HG03457 (cell line): ENCODE results near the gene ZEB2.

Experiments used
- ATAC-seq: cut with Tn5 transposase; IDR thresholded peaks from one replicate; pipeline ENCODE4 v1.9.1; 2021; ENCODE audit warnings: moderate number of reproducible peaks; ENCODE audit not compliant: unreplicated experiment

Gene ZEB2

GRCh38 chr2:144519934-144520731 lies at the start of gene ZEB2:
Gene ZEB2, minus strand, starts transcription at chr2:144520119. Its CDS starts 2,769 bp downstream, at chr2:144517350.
- ATAC-seq: no peak

GRCh38 chr2:144567745-144568144 lies 47.8 kb upstream of the ZEB2 start:
- no peak for ATAC-seq

- ATAC-seq: no peak
These were observed 46.5 kb upstream of the ZEB2 start for GRCh38 chr2:144566448-144566847.

- ATAC-seq: no peak
These were observed 40.3 kb upstream of the ZEB2 start for GRCh38 chr2:144560251-144560650.

GRCh38 chr2:144559681-144560080 lies 39.8 kb upstream of the ZEB2 start:
- ATAC-seq: no peak

- ATAC-seq: no peak
These were observed 39.3 kb upstream of the ZEB2 start for GRCh38 chr2:144559242-144559641.

- ATAC-seq: no peak
These were observed 34.7 kb upstream of the ZEB2 start for GRCh38 chr2:144554492-144555210.

- no peak for ATAC-seq
These were observed 33.5 kb upstream of the ZEB2 start for GRCh38 chr2:144553379-144553778.

- ATAC-seq: no peak
These were observed 32.9 kb upstream of the ZEB2 start for GRCh38 chr2:144552821-144553220.

GRCh38 chr2:144550911-144551310 lies 31.0 kb upstream of the ZEB2 start:
- no peak for ATAC-seq

- ATAC-seq: no peak
These were observed 30.2 kb upstream of the ZEB2 start for GRCh38 chr2:144550084-144550483.

GRCh38 chr2:144548532-144549191 lies 28.7 kb upstream of the ZEB2 start:
- ATAC-seq: peak; percentile 76

- ATAC-seq: no peak
These were observed 28.2 kb upstream of the ZEB2 start for GRCh38 chr2:144548088-144548487.

GRCh38 chr2:144547494-144547893 lies 27.6 kb upstream of the ZEB2 start:
- ATAC-seq: no peak

- no peak for ATAC-seq
These were observed 27.0 kb upstream of the ZEB2 start for GRCh38 chr2:144546933-144547332.

- ATAC-seq: no peak
These were observed 25.9 kb upstream of the ZEB2 start for GRCh38 chr2:144545787-144546186.

- no peak for ATAC-seq
These were observed 24.1 kb upstream of the ZEB2 start for GRCh38 chr2:144544053-144544452.

GRCh38 chr2:144541396-144541795 lies 21.5 kb upstream of the ZEB2 start:
- ATAC-seq: no peak

GRCh38 chr2:144539289-144539782 lies 19.4 kb upstream of the ZEB2 start:
- no peak for ATAC-seq

GRCh38 chr2:144535300-144535699 lies 15.4 kb upstream of the ZEB2 start:
- ATAC-seq: no peak

GRCh38 chr2:144533221-144533620 lies 13.3 kb upstream of the ZEB2 start:
- no peak for ATAC-seq

- ATAC-seq: no peak
These were observed 10.7 kb upstream of the ZEB2 start for GRCh38 chr2:144530596-144530995.
